ENCODE data around the gene KCNMB2.

The KCNMB2 gene

GRCh38 chr3:178658694-178659325 is 122.6 kb downstream of the KCNMB2 start:
- DNase-seq, result no peak

GRCh38 chr3:178663201-178663934 is 127.1 kb downstream of the KCNMB2 start:
- no peak for DNase-seq

GRCh38 chr3:178665747-178666146 is 129.5 kb downstream of the KCNMB2 start:
- no peak for DNase-seq

DNA sequence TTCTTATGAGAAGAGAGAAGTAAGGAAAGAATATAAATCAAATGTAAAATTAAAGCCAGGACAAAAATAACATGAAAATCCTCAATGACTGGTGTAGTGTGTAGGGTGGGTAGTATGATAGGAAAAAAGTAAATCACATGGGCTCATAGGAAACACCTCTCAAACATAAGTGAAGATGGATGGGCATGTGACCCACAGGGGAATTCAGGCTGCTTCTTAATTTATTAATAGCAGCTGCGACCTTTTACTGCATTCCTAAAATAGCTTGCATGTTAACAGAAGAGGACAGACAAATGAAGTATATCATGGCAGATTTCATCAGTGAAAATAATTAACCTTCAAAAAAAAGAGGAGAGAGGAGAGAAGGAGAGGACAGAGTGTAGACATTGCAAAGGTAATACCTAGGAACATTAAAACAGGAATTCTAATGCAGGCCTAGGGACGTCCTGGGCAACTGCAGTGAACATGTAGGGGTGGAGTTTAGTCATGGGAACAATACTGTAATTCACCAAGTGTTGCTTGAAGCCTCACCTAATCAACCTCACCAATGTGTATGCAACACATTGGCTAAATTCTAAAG is 132.9 kb downstream of the KCNMB2 start:
- DNase-seq, result no peak

DNA sequence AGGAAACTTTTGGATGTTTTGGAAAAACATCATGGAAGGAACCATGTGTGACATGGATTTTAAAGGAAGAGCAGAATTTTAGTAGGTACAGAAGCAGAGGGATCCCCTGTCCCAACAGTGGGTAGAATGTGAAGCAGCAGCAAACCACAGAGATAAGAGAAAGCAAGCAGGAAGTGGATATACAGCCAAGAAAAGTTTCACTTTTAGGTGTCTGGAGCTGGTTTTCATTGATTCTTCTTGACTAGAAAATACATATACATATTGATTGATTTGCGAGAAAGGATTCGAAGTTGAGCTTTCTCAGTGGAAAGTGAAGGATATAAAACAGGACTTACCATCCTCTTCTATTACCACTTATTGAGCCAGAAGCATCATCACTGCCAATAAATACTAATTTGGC is 133.5 kb downstream of the KCNMB2 start:
- no peak for DNase-seq

DNA sequence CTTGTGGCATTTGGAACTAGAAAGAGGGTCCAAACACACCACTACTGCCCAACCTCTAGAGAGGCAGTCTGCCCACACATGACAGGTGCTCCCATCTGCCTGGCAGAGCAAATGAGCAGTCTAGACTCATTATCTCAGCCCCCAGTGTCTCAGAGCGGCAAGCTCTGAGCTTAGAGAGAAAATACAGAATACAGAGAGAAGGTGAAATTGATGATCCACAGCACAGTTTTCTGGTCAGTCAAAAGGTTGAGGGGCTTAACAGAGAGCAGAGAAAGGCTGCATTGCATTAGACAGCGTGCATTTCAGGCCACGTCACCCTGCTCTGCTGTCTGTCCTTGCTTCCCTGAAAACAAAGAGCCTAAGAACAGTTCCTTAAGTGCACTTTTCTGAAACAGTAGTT is 135.1 kb downstream of the KCNMB2 start:
- peak; percentile 39 for DNase-seq

- DNase-seq, result no peak
Observed at GRCh38 chr3:178671791-178672190, 135.6 kb downstream of the KCNMB2 start.

DNA sequence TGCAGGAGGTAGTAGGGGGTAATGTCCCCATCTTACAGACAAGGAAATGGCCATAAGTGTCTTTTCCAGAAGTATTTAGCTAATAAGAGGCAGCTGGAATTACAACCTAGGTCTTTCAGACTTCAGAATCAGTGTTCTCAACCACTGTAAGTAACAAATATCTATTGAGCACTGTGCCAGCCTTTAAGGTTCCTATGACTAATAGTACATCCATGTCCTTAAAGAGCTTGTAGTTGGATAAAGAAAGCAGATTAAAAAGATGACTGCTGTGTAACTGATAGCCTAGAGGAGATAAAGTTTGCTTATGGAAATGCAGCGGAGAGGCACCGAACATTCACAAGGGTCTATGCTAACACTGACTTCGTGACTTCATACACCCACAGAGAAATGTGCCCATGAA is 136.0 kb downstream of the KCNMB2 start:
- no peak for DNase-seq

GRCh38 chr3:178673529-178673928 is 137.3 kb downstream of the KCNMB2 start:
- DNase-seq, result no peak

DNA sequence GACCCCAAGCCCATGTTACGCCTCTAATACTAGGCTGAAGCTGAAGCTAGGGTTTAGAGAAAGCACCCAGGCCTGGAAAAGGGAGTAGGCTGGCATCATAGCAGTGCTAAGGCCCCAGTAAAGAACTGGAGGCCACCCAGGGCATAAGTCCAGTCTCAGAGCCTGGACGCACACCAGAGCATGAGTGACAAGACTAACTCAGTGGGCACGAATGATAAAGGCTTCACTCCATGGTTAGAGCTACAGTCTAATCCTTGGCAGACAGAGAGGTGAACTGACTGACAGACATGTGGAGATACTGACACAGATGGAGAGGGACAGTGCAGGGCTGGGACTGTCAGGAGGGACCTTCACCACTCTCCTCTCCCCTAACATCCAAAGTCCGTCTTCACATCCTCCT is 139.8 kb downstream of the KCNMB2 start:
- DNase-seq, result no peak

- DNase-seq, result no peak
Observed at GRCh38 chr3:178676942-178677790, 140.9 kb downstream of the KCNMB2 start.

- no peak for DNase-seq
Observed at GRCh38 chr3:178677961-178678360, 141.7 kb downstream of the KCNMB2 start.

DNA sequence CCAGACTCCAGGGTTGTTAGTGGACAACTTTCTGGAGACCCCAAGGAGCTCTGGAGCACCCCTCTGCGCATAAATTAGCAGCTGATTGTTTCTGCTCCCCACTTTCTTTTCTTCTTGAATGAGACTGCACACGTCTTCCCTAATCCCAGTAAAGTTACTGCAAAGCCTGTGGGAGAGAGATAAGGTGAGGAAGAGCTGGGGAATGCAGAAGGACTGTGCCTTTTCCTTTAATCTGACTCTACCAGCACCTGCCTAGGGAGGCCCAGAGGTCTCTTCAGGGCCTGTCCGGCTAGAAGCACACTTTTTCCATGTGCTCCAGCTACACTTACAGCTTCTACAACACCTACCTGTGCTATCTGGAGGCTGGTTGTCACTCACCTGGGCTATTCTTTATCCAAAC is 143.8 kb downstream of the KCNMB2 start:
- no peak for DNase-seq

DNA sequence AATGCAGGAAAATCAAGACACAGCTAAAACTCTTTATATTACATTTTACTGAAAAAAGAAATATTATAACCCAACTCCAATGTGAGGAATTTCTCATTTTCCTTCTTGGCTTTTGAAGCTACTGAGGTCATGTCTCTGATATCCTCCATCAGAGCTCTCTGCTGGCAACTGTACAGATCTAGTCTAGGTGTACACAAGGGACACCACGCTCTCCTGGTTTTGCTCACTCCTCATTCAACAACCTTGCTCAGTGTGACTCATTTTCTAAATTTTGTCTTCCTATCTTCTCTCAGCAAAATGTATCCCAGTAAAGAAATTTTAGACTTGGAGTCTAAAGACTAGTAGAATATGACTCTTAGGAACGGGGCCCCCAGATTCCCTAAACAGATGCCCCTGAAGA is 144.3 kb downstream of the KCNMB2 start:
- DNase-seq, result no peak

DNA sequence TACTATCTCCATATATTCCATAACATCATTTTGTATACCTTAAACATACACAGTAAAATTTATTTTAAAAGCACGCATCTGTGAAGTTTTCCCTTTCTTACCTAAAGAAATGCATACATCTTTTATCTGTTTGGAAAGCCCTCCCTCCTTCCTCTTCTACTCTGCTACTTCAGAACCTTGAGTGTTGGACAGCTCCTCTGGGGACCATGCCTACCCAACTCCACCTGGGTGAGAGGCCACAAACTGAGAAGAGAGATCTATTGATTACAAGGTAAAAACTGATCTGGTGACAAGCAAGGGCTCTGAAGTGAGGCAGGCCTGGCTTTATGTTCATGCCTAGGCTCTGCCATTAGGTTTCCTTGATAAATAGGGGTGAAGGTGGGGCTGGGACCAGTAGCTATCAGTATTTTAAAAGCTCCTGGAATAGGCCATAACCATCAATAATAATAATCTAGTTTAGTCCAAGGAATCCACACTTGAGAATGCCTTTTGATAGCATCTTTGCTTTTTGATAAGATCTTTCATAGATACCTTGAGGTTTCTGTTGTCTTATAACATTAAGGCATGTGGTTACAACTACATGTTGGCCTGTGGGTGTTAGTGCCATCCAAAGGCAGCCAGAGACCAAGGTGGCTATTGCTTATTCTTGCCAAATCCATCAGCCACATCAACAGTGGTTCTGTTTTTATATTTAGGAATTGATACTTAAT is 148.8 kb downstream of the KCNMB2 start:
- no peak for DNase-seq

DNA sequence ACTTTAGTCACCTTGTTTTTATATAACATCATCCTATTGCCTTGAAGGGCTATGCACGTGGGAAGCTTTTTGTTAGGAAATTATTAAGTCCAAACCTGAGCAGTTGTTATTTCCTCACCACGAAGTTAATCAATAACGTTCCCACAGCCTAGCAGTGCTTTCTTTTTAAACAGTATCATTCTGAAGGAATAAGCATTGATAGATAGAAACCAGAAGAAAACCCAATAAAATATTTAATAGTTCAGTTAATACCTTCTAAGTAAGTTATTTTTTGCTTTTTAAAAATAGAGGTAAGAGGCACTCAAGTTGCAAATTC is 149.3 kb downstream of the KCNMB2 start:
- no peak for DNase-seq

DNA sequence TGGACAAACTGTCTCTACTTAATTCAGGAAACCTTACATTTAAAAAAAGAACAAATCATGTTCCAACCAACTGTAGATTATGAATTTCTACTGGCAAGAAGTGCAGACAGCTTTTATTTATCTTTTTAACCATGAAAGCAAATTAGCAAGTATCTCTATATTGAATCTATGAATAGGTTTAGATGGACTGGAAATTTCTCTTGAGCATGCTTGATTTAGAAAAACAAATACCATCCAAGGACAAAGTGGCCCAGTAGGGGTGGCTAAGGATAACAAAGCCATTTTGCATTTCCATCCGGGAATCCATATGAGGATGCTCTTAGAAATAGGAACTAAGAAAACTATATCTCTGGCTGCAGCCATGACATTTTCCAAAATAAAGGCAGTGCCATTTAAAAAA is 150.6 kb downstream of the KCNMB2 start:
- no peak for DNase-seq

DNA sequence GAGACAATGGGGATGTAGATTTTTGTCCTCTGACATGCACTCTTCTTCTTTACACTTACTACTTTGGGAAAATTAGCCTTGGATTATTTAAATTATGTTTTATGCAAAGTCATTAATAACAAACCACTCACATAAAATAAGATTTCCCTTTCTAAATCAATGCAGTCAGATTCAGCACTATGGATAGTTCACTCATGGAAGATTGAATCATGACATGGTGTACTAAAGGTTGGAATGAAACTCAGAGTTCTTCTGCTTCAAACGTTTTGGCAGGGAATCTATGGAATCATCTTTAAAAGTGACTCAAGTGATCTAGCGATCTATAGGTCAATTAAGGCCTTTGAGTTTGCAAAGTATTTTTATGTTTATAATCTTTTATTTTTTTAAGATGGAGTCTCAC is 154.3 kb downstream of the KCNMB2 start:
- DNase-seq, result no peak

DNA sequence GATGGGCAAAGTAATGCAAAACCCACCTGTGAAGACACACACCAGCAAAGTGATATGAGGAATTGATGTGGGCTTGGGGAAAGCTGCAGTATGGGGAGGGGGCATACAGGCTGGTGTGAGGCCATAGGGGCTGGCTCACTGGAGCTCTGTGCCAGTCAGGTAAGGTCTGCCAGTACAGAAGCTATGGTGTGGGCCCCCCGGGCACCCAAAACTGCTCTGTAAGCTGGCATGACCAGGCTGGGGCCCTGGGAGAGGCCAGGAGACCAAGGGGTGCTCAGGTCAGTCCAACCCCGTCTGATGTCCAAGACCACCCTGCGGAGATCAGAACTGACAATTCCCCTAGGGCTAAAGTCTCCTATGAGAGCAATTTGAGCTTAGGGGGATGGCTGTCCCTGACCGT is 163.1 kb downstream of the KCNMB2 start:
- DNase-seq, result no peak

DNA sequence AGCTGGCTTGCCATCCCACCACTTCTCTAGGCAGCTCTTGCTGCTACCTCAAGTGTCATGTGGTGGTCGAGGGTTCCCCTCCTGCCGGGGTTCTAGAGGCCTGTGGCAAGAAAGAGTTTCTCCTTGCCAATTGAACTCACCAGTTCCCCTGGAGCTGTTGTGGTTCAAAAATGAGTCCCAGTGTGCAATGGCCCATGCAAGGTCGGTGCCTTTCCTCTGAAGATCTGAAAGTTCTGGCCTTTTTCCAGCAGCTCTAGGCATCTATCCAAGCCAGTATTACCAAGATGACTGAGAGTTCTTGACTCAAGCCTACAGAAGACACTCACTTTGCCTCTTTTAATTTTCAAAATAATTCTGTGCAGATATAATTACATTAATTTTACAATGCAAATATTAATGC is 163.6 kb downstream of the KCNMB2 start:
- no peak for DNase-seq

- DNase-seq, result no peak
Observed at GRCh38 chr3:178703268-178703975, 167.2 kb downstream of the KCNMB2 start.

- DNase-seq, result no peak
Observed at GRCh38 chr3:178705925-178706324, 169.7 kb downstream of the KCNMB2 start.

Measured in right hindlimb (tissue), 1 donor.